NCI-H460 (cell line): ENCODE results near the gene ZNF23. TPM values are rescaled to one million over a fixed set of nuclear protein-coding genes. Genes with fewer than 3 reads are reported as not detected.

Experiments used
- DNase-seq: peaks from one replicate; pipeline ENCODE4 v3.0.0-alpha.2; 2016; ENCODE audit warnings: low read depth; ENCODE audit errors: extremely low read depth
- total RNA-seq: library from RNA; depleted of rRNA; stranded (reverse); fragments of >200 nt; shearing (Covaris generic); gene quantifications from 2 replicates; pipeline ENCODE4 v1.2.3, GENCODE V29; 2014

Gene ZNF23
- total RNA-seq, 1 experiment from 2014 or later = 9.3 TPM

GRCh38 chr16:71428883-71429282, 33.2 kb downstream of the ZNF23 start:
- DNase-seq = peak; percentile 60

GRCh38 chr16:71428385-71428784, 33.7 kb downstream of the ZNF23 start:
- no peak for DNase-seq

DNA sequence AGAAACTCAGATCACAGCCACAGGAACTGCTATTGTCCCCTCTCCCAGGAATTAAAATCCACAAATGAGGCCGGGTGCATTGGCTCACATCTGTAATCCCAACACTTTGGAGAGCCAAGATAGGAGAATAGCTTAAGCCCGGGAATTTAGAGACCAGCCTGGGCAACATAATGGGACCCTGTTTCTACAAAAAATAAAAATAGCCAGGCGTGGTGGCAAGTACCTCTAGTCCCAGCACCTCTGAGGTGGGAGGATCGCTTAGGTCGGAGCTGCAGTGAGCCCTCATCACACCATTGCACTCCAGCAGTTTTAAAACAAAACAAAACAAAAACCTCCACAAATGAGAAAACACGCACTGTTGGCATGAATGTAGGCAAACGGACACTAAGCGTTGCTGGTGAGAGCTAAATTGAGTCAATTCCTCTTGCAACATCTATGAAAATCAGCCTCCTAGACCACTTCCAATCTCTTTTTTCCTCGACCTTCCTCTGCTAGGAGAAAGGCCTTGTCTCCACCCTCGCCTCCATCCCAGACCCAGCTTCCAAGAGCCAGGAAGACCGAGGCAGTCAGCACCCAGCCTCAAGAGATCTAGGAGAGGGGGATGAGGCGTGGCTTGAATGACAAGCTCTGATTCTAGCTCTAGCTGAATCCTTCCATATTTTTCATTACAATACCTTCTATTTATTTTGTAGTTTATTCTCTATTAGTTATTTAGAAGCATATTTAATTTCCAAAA, 35.0 kb downstream of the ZNF23 start:
- DNase-seq = no peak

DNA sequence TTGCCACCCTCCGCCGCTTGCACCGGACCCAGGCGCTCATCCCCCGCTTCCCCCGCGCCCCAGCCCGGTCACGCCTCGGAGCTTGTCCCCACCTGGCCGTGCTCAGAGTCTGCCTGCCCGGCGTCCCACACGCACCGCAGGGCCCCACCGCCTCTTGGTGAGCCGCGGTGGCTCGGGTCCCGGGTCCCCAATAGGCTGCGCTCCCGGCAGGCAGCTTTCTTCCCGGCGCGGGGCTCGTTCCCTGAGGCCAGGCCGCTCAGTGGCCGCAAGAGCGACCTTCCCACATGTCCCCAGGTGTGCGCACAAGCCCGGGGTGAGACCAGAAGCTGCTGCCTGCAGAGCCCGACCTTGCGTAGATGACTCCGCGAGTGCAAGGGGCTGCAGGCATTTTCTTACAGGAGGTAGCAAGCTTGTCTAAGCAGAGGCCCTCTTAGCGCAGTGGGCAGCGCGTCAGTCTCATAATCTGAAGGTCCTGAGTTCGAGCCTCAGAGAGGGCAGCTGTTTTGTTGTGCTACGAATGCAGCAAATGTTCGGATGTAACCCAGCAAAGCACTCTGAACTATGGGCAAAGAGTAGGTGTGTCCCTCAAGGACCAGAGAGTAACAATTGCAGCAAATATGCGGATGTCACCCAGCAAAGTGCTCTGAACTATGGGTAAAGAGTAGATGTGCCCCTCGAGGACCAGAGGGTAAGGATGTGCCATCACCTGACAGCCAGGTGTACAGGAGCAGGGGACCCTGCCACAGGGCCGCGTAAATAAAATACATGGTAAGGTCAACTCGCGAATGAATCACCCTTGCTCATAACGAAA, 35.8 kb downstream of the ZNF23 start:
- DNase-seq = peak; percentile 78

DNA sequence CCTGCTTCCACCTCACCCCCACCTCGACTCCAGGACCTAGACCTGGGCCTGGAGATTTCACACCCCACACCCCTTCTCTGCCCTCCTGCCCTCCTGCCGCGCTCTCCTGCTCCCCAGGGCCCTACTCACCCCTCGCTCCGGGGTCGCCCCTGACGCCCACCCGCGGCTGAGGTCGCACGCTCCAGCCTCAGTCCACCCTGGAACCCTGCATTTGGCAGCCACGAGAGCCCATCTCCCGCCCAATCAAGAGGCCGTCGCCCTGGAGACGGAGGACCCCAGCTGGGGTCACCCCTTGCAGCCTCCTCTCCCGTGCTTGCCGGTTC, 36.3 kb downstream of the ZNF23 start:
- DNase-seq = no peak

DNA sequence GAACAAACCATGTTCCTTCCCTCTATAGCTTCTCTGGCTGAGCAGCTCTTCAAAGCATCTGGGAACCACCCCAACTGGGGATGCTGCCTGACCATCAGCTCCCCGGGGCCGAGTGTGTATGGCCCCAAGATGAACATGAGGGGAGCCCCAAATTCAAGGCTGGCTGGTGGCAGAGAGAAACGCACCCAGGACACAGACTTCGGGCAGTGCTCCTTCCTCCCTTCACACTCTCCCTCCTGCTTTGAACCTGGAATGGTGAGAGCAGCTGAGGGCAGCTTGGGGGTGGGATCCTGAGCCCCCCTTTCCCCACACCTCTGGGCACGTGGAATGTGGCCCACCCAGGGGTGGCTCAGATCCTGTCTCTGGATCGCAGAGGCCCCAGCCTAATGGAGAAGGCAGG, 37.4 kb downstream of the ZNF23 start:
- no peak for DNase-seq

DNA sequence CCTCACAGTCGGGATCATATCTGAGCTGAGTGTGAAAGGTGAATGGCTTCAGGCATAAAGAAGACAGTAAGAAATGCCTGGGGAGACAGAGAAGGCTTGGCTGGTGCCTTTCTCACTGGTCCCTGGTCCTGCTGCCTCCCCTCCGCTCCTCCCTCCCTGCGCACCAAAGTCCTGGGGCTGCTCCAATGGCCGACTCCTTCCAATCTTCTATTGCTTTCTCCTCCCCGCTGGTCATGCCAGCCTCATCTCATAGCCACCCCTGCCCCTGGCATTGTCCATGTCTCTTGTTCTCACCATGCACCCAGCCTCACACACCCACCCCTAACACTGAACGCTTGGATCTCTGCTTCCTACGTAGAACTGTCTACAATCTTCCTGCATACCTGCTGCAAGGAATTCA, 38.2 kb downstream of the ZNF23 start:
- no peak for DNase-seq

DNA sequence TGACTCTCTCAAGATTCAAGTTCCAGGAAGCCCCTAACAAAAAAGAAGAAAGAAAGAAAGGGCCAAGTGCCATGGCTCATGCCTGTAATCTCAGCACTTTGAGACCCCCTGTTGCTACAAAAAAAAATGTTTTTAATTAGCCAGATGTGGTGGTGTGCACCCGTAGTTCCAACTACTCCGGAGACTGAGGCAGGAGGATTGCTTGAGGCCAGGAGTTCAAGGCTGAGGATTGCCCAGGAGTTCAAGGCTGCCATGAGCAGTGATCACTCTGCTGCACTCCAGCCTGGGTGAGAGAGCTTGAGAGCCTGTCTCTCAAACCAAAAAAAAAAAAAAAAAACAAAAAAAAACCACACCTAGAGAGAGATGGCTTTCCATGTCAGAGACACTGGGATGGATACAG, 39.0 kb downstream of the ZNF23 start:
- DNase-seq = no peak

DNA sequence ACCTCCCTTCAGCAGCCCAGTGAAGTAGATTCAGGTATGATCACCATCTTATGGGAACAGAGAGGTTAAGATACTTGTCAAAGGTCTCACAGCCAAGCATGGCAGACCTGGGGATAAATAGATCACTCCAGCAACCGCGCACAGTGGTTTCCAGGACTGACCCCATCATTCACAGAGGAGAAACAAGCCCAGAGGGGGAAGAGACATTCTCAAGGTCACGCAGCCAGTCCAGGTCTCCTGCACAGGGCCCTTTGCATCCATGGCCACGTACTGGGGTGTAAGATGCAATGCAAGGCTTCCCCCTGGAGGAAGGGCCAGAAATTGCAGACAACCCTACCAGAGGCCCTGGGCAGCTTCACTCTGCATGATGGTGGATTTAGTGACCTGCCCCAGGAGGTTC, 40.1 kb downstream of the ZNF23 start:
- no peak for DNase-seq

- DNase-seq = no peak
Measured at GRCh38 chr16:71414038-71414437, 48.0 kb downstream of the ZNF23 start.

DNA sequence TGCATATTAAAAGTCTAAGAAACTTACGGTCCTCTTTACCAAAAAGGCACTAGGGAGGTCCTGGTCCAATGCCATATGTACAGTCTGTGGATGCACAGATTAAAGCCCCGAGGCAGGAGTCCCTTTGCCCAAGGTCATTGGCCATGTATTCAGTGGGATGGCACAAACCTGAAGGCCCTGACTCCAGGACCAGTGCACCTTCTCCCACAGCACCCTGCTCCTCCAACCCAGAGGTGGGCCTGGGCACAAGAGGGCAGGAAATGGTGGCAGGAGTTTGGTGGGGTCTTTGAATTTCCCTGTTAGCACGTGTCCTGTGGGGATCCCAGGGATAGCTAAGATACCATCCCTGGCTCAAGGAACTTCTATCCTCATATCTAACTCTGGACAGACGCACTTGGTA, 48.7 kb downstream of the ZNF23 start:
- DNase-seq = no peak

GRCh38 chr16:71412270-71413160, 49.5 kb downstream of the ZNF23 start:
- peak; percentile 63 for DNase-seq

- no peak for DNase-seq
Measured at GRCh38 chr16:71410146-71410545, 51.9 kb downstream of the ZNF23 start.

GRCh38 chr16:71409011-71409775, 52.9 kb downstream of the ZNF23 start:
- DNase-seq = no peak

DNA sequence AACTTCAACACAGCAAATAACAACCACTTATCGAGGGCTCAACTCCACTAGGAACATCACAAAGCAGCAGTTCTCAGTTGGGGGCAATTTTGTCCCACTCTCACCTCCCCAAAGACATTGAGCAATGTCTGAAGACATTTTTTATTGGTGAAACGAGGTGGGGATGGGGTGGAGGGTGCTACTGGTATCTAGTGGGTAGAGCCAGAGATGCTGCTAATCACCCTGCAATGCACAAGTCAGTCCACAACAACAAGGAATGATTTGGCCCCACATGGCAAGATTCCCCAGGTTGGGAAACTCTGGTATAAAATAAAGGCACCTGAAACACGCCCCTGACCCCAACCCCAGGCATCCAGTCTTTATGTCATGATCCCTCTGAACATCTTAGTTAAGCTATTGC, 53.5 kb downstream of the ZNF23 start:
- no peak for DNase-seq

- DNase-seq = no peak
Measured at GRCh38 chr16:71407731-71408130, 54.3 kb downstream of the ZNF23 start.

- no peak for DNase-seq
Measured at GRCh38 chr16:71406724-71407123, 55.3 kb downstream of the ZNF23 start.

GRCh38 chr16:71406316-71406715, 55.7 kb downstream of the ZNF23 start:
- DNase-seq = no peak

GRCh38 chr16:71404364-71404763, 57.7 kb downstream of the ZNF23 start:
- no peak for DNase-seq

DNA sequence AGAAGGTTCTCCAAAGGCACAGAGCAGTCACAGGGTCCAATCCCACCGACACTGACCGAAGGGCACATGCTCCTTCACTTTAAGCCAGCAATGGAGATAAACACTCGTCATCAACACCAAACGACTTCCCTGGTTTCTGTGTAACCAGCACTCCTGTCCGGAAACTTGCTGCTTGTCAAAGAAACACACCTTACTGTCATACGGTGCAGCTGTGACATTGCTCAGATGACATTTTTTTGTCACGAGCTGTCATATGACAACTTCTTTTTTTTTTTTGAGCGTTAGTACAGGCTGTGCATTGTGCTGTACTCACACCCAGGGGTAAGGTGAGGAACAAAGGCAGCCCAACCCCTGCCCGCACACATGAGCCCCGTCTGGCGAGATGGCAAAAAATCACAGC, 59.4 kb downstream of the ZNF23 start:
- DNase-seq = no peak

DNA sequence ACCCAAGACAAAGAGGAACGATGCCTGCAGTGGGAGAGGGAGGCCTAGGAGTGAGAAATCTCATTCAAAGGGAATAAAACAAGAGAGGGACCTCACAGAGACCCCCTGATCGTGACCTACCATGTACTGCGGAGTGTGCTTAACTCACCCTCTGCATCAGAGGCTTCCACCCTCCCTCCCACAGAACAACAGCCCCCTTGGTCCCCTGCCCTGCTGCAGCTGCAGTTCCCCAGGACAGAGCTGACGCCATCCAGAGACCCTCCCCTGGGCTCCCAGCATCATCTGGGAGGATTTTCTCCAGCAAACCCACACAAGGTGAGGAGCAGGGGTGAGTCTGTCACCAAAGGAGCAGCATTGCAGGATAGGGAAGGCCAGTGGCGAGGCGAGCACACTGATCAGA, 60.0 kb downstream of the ZNF23 start:
- no peak for DNase-seq
